Measurements from ENCODE around the gene TMEM258. TPM values are rescaled to one million over a fixed set of nuclear protein-coding genes. Genes with fewer than 3 reads are reported as not detected.

The TMEM258 gene
- total RNA-seq, 2 experiments from 2014 or later = 192 to 196 TPM

GRCh38 chr11:61791737-61792309, 576 bp downstream of the TMEM258 start:
- Mint-ChIP-seq H3K9me3 (no peaks in the 10 kb centered on the region), H3K4me1 (peaks cover 53% of the 10 kb centered on the region), H3K27me3 (no peaks in the 10 kb centered on the region), H3K4me3 (peak overlapping the region; percentile 94), H3K36me3 (ENCODE audit: low read depth) (peaks cover 72% of the 10 kb centered on the region), H3K27ac (peak overlapping the region; percentile 96)
- POLR2A ChIA-PET = interaction anchor here (0.6 to 5.5 kb wide), 14 partner anchors 11 to 430 kb away, joined by 3 to 81 read pairs (median 9); partner anchors contain the start of genes CYB561A3, FADS1, FADS2 and FADS3
- DNase-seq = peak; percentile 54
- CTCF ChIA-PET = interaction anchor here (0.8 to 2.3 kb wide), 9 partner anchors 9 to 320 kb away, joined by 3 to 12 read pairs (median 3); no protein-coding TSS in a partner anchor

GRCh38 chr11:61787928-61788491, 4.4 kb downstream of the TMEM258 start:
- Mint-ChIP-seq H3K27ac (no peak overlapping the region), H3K4me1 (peaks cover 23% of the 10 kb centered on the region), H3K4me3 (no peak overlapping the region), H3K9me3 (no peaks in the 10 kb centered on the region), H3K27me3 (no peaks in the 10 kb centered on the region), H3K36me3 (ENCODE audit: low read depth) (peaks cover 56% of the 10 kb centered on the region)
- peak; percentile 33 for DNase-seq
- CTCF ChIA-PET = interaction anchor here (0.6 to 2.6 kb wide), 7 partner anchors 9 to 150 kb away, joined by 3 to 14 read pairs (median 5); no protein-coding TSS in a partner anchor
- POLR2A ChIA-PET = interaction anchor here (1.1 to 1.4 kb wide), 2 partner anchors 10 to 13 kb away, joined by 3 to 4 read pairs; no protein-coding TSS in a partner anchor

GRCh38 chr11:61785837-61786402, 6.5 kb downstream of the TMEM258 start:
- Mint-ChIP-seq H3K36me3 (ENCODE audit: low read depth) (peaks cover 43% of the 10 kb centered on the region), H3K9me3 (no peaks in the 10 kb centered on the region), H3K27me3 (no peaks in the 10 kb centered on the region), H3K27ac (no peak overlapping the region), H3K4me3 (no peak overlapping the region), H3K4me1 (peaks cover 17% of the 10 kb centered on the region)
- ChIA-PET POLR2A (no interaction called here), CTCF (no interaction called here)
- no peak for DNase-seq

GRCh38 chr11:61784506-61784805, 7.9 kb downstream of the TMEM258 start:
- Mint-ChIP-seq H3K9me3 (no peaks in the 10 kb centered on the region), H3K27ac (no peak overlapping the region), H3K4me1 (peaks cover 3% of the 10 kb centered on the region), H3K4me3 (no peak overlapping the region), H3K36me3 (ENCODE audit: low read depth) (peaks cover 29% of the 10 kb centered on the region), H3K27me3 (no peaks in the 10 kb centered on the region)
- ChIA-PET CTCF (interaction anchor here (1.0 kb wide), 1 partner anchor 12 kb away, joined by 3 read pairs; no protein-coding TSS in a partner anchor), POLR2A (interaction anchor here (1.5 kb wide), 1 partner anchor 8 kb away, joined by 4 read pairs; the partner anchor contains the start of genes FEN1 and TMEM258)
- no peak for DNase-seq

GRCh38 chr11:61783717-61784505, 8.5 kb downstream of the TMEM258 start:
- DNase-seq = no peak
- Mint-ChIP-seq H3K27ac (no peak overlapping the region), H3K4me3 (no peak overlapping the region), H3K4me1 (no peaks in the 10 kb centered on the region), H3K36me3 (ENCODE audit: low read depth) (peaks cover 25% of the 10 kb centered on the region), H3K9me3 (no peaks in the 10 kb centered on the region), H3K27me3 (no peaks in the 10 kb centered on the region)
- ChIA-PET CTCF (interaction anchor here (1.0 kb wide), 1 partner anchor 13 kb away, joined by 3 read pairs; no protein-coding TSS in a partner anchor), POLR2A (interaction anchor here (1.5 kb wide), 1 partner anchor 9 kb away, joined by 4 read pairs; the partner anchor contains the start of genes FEN1 and TMEM258)

GRCh38 chr11:61782841-61783240, 9.6 kb downstream of the TMEM258 start:
- Mint-ChIP-seq H3K27me3 (peaks cover 4% of the 10 kb centered on the region), H3K36me3 (ENCODE audit: low read depth) (peaks cover 15% of the 10 kb centered on the region), H3K4me1 (peaks cover 2% of the 10 kb centered on the region), H3K27ac (no peak overlapping the region), H3K9me3 (no peaks in the 10 kb centered on the region), H3K4me3 (no peak overlapping the region)
- ChIA-PET CTCF (interaction anchor here (0.6 to 1.0 kb wide), 2 partner anchors 9 to 15 kb away, joined by 3 read pairs; no protein-coding TSS in a partner anchor), POLR2A (interaction anchor here (2.6 to 7.1 kb wide), 2 partner anchors 9 to 32 kb away, joined by 8 to 52 read pairs; partner anchors contain the start of genes FEN1 and TMEM258)
- DNase-seq = no peak

- Mint-ChIP-seq H3K9me3 (no peaks in the 10 kb centered on the region), H3K27me3 (peaks cover 4% of the 10 kb centered on the region), H3K36me3 (ENCODE audit: low read depth) (peaks cover 15% of the 10 kb centered on the region), H3K4me1 (peaks cover 3% of the 10 kb centered on the region), H3K4me3 (no peak overlapping the region), H3K27ac (no peak overlapping the region)
- ChIA-PET CTCF (interaction anchor here (0.6 to 1.0 kb wide), 2 partner anchors 9 to 15 kb away, joined by 3 read pairs; no protein-coding TSS in a partner anchor), POLR2A (interaction anchor here (2.6 to 7.1 kb wide), 2 partner anchors 10 to 32 kb away, joined by 8 to 52 read pairs; partner anchors contain the start of genes FEN1 and TMEM258)
- DNase-seq = no peak
These were observed 10.1 kb downstream of the TMEM258 start for GRCh38 chr11:61782299-61782698.

GRCh38 chr11:61781585-61781984, 10.8 kb downstream of the TMEM258 start:
- CTCF ChIA-PET = interaction anchor here (1.0 kb wide), 1 partner anchor 10 kb away, joined by 3 read pairs; no protein-coding TSS in a partner anchor
- Mint-ChIP-seq H3K4me3 (no peak overlapping the region), H3K27me3 (peaks cover 4% of the 10 kb centered on the region), H3K27ac (no peak overlapping the region), H3K36me3 (ENCODE audit: low read depth) (peaks cover 13% of the 10 kb centered on the region), H3K9me3 (no peaks in the 10 kb centered on the region), H3K4me1 (peaks cover 10% of the 10 kb centered on the region)
- no peak for DNase-seq
- POLR2A ChIA-PET = interaction anchor here (2.6 to 7.1 kb wide), 2 partner anchors 11 to 33 kb away, joined by 8 to 52 read pairs; partner anchors contain the start of genes FEN1 and TMEM258

- CTCF ChIA-PET = interaction anchor here (1.2 kb wide), 1 partner anchor 16 kb away, joined by 5 read pairs; no protein-coding TSS in a partner anchor
- no peak for DNase-seq
- Mint-ChIP-seq H3K4me3 (no peak overlapping the region), H3K27ac (no peak overlapping the region), H3K4me1 (peaks cover 13% of the 10 kb centered on the region), H3K9me3 (no peaks in the 10 kb centered on the region), H3K36me3 (ENCODE audit: low read depth) (peaks cover 7% of the 10 kb centered on the region), H3K27me3 (peaks cover 4% of the 10 kb centered on the region)
- POLR2A ChIA-PET = interaction anchor here (1.5 to 7.1 kb wide), 3 partner anchors 9 to 34 kb away, joined by 5 to 52 read pairs (median 8); partner anchors contain the start of genes FEN1 and TMEM258
These were observed 11.7 kb downstream of the TMEM258 start for GRCh38 chr11:61780581-61781162.

- Mint-ChIP-seq H3K4me3 (no peak overlapping the region), H3K36me3 (ENCODE audit: low read depth) (peaks cover 2% of the 10 kb centered on the region), H3K27ac (no peak overlapping the region), H3K4me1 (peaks cover 17% of the 10 kb centered on the region), H3K9me3 (no peaks in the 10 kb centered on the region), H3K27me3 (peaks cover 4% of the 10 kb centered on the region)
- no peak for DNase-seq
- ChIA-PET CTCF (interaction anchor here (0.9 to 1.4 kb wide), 3 partner anchors 11 to 46 kb away, joined by 3 to 5 read pairs (median 4); no protein-coding TSS in a partner anchor), POLR2A (interaction anchor here (1.5 to 7.1 kb wide), 3 partner anchors 10 to 35 kb away, joined by 5 to 52 read pairs (median 8); partner anchors contain the start of genes FEN1 and TMEM258)
These were observed 12.5 kb downstream of the TMEM258 start for GRCh38 chr11:61779666-61780525.

Measured in activated CD4-positive, alpha-beta memory T cell treated with anti-CD3 and anti-CD28 coated beads, Interleukin-2, amount 10 ng/mL, durations not matched to agents 7 days and 5 days (primary cell).